Medulla oblongata (tissue), 1 donor: Measurements from ENCODE around the gene CYP21A2.
"Not testable (repeated sequence)": the region's sequence is repeated elsewhere in the genome, so short reads cannot be mapped to it uniquely, and the experiment has no call there.

Experiments used
- DNase-seq: peaks from one replicate; pipeline ENCODE4 v3.0.0-alpha.2; 2015; ENCODE audit errors: extremely low spot score

Gene CYP21A2

DNA sequence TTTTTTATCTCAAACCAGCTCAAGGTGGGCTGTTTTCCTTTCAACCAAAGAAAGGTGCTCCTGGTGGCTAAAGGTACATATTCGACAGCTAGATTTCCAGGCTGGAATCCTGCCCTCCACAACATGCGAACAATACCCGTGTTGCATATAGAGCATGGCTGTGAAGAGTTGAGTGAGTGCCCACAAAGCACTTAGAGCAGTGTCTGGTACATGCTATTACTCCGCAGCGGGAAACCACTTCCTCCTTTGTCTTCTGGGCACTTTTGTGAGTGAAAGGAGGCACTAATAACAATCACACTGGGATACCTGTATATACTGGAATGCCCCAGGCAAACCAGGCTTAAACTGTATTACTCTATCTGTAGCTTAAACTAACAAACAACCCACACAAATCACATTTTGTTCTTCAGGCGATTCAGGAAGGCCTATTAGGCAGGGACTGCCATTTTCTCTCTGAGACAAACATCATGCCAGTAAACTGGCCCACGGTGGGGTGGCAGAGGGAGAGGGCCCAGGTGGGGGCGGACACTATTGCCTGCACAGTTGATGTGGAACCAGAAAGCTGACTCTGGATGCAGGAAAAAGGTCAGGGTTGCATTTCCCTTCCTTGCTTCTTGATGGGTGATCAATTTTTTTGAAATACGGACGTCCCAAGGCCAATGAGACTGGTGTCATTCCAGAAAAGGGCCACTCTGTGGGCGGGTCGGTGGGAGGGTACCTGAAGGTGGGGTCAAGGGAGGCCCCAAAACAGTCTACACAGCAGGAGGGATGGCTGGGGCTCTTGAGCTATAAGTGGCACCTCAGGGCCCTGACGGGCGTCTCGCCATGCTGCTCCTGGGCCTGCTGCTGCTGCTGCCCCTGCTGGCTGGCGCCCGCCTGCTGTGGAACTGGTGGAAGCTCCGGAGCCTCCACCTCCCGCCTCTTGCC is at the start of gene CYP21A2:
Gene CYP21A2 (plus strand): TSS at position 818 of the 927 bp plus-strand sequence. CDS start 8 bp downstream, at position 826.
- DNase-seq, result not testable (repeated sequence)

DNA sequence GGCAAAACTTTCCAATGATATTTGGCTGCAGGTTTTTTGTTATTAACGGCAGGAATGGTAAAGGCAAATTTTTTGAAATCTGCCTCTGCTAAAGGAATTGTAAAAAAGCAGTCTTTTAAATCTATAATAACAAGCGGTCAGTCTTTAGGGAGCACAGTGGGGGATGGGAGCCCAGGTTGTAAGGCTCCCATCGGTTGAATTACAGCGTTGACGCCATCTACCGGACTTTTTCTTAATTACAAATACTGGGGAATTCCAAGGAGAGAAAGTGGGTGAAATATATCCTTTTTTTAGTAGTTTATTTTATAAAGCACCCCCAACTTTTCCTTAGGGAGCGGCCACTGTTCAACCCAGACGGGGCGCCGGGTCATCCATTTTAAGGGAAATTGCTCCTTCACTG is 48.9 kb upstream of the CYP21A2 start:
- DNase-seq, result not testable (repeated sequence)

- not testable (repeated sequence) for DNase-seq
Measured at GRCh38 chr6:31994421-31994820, 43.8 kb upstream of the CYP21A2 start.

GRCh38 chr6:31996385-31996784 is 41.8 kb upstream of the CYP21A2 start:
- not testable (repeated sequence) for DNase-seq

- DNase-seq, result not testable (repeated sequence)
Measured at GRCh38 chr6:32002546-32003268, 35.5 kb upstream of the CYP21A2 start.

GRCh38 chr6:32003301-32003700 is 34.9 kb upstream of the CYP21A2 start:
- not testable (repeated sequence) for DNase-seq

GRCh38 chr6:32004393-32004792 is 33.8 kb upstream of the CYP21A2 start:
- DNase-seq, result not testable (repeated sequence)

GRCh38 chr6:32004864-32005537 is 33.2 kb upstream of the CYP21A2 start:
- DNase-seq, result not testable (repeated sequence)

- DNase-seq, result not testable (repeated sequence)
Measured at GRCh38 chr6:32005538-32005880, 32.7 kb upstream of the CYP21A2 start.

DNA sequence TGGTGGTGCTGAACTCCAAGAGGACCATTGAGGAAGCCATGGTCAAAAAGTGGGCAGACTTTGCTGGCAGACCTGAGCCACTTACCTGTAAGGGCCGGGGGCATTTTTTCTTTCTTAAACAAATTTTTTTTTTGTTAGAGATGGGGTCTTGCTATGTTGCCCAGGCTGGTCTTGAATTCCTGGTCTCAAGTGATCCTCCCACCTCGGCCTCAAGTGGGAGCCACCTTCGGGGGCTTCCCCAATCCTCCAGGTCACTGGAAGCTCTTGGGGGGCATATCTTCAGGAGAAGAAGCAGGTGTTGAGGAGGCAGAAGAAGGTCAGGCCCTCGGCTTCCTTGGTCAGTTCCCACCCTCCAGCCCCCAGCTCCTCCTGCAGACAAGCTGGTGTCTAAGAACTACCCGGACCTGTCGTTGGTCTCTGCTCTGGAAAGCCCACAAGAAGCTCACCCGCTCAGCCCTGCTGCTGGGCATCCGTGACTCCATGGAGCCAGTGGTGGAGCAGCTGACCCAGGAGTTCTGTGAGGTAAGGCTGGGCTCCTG is 32.2 kb upstream of the CYP21A2 start:
- not testable (repeated sequence) for DNase-seq

DNA sequence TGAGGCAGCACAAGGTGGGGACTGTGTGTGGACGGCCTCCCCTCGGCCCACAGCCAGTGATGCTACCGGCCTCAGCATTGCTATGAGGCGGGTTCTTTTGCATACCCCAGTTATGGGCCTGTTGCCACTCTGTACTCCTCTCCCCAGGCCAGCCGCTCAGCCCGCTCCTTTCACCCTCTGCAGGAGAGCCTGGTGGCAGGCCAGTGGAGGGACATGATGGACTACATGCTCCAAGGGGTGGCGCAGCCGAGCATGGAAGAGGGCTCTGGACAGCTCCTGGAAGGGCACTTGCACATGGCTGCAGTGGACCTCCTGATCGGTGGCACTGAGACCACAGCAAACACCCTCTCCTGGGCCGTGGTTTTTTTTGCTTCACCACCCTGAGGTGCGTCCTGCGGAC is 31.1 kb upstream of the CYP21A2 start:
- not testable (repeated sequence) for DNase-seq

- not testable (repeated sequence) for DNase-seq
Measured at GRCh38 chr6:32008037-32008436, 30.2 kb upstream of the CYP21A2 start.

- DNase-seq, result not testable (repeated sequence)
Measured at GRCh38 chr6:32008616-32009015, 29.6 kb upstream of the CYP21A2 start.

GRCh38 chr6:32009537-32009936 is 28.7 kb upstream of the CYP21A2 start:
- not testable (repeated sequence) for DNase-seq

DNA sequence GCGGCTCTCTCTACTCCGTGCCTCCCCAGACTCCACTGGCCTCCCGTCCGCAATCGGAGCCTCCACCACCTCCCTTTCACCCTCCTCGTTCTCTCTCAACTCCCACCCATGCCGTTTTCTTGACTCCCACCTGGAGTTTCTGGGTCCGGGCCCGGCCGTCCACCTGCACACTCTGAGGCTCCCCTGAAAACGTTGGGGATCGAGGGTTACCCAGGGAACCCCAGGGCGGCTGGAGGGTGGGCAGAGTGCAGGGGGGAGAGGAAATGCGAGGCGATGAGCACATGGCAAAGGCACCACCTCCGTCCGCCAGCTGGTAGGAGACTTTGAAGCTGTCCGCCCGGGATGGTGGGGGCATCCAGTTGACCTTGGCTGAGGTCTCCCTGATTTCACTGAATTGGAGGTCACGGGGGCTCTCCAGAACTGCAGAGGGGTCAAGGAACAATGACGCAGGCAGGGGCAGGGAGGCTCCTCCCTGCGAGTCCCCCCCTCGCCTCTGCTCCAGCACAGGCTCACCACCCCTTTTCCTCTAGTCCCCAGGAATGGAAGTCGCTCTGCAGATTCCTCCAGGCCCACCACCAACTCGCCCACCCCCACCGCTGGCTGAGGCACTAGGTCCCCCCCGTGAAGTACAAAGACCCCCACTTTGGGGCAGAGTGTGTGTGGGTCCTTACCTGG is 27.2 kb upstream of the CYP21A2 start:
- DNase-seq, result not testable (repeated sequence)

DNA sequence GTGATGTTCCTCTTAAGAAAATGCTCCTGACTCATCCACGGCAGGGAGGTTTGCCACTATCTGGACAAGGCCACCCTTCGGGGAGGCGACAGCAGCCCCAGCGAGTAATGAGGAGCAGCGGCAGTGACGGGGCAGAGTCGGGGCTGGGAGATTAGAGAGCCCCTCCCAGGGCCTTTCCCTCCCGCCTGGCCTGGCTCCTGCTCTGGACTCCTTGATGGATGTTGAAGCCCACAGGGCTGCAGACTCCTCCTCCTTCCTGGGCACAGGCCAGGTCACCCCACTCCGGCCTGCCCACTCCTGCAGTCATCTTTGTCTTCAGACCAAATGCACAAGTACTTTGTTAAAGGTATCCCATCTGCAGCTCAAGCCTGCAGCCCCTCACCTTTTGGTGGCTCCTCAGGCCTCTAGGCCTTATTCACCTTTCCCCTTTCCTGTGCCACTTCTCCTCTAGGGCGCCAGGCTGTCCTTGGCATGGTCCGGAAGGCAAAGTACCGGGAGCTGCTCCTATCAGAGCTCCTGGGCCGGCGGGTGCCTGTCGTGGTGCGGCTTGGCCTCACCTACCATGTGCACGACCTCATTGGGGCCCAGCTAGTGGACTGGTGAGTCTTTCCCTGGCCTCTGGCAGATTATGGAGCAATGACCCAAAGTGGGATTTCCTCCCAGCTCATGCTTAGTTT is 25.1 kb upstream of the CYP21A2 start:
- DNase-seq, result not testable (repeated sequence)

DNA sequence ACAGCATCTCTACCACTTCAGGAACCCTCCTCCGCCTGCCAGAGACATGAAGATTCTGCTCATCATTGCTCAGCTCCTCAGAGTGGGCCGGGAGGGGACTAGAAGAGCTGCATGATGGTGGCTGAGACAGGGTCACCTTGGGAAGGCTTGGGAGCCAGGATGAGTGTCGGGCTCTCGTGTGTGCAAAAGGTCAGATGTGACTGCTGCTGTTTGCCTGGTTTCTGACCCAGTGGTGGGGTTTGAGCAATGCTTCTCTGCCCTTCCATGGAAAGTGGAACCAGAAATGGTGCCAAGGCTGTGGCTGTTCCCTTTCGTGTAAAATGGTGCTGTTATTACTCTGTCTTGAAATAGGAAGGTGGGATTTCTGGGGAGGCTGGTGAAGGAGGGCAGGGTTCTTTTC is 24.5 kb upstream of the CYP21A2 start:
- DNase-seq, result not testable (repeated sequence)

DNA sequence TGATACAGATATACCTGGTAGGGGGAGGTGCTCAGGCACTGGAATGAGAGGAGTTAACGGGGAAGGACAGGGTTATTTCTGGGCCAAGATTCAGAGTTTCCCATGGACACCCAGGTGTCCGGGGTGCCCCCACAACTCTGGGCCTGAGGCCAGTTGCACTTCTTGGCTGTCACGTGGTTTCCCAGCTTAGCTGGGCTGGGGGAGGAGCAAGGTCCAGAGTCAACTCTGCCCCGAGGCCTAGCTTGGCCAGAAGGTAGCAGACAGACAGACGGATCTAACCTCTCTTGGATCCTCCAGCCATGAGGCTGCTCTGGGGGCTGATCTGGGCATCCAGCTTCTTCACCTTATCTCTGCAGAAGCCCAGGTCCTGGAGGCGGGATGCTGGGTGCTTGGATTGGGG is 23.7 kb upstream of the CYP21A2 start, which contains the start of gene C4B:
Gene C4B (plus strand): TSS at position 249 of the 400 bp plus-strand sequence. CDS start 51 bp downstream, at position 300.
- DNase-seq, result not testable (repeated sequence)

DNA sequence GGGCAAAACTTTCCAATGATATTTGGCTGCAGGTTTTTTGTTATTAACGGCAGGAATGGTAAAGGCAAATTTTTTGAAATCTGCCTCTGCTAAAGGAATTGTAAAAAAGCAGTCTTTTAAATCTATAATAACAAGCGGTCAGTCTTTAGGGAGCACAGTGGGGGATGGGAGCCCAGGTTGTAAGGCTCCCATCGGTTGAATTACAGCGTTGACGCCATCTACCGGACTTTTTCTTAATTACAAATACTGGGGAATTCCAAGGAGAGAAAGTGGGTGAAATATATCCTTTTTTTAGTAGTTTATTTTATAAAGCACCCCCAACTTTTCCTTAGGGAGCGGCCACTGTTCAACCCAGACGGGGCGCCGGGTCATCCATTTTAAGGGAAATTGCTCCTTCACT is 16.1 kb upstream of the CYP21A2 start:
- DNase-seq, result not testable (repeated sequence)

- not testable (repeated sequence) for DNase-seq
Measured at GRCh38 chr6:32028631-32029030, 9.6 kb upstream of the CYP21A2 start.
